H9 (cell line): ENCODE measurements around the gene KLRD1. TPM values are rescaled to one million over a fixed set of nuclear protein-coding genes. Genes with fewer than 3 reads are reported as not detected.

ENCODE experiments used
- DNase-seq: peaks from one replicate; pipeline ENCODE4 v3.0.0-alpha.2; 2017
- H2AFZ ChIP-seq: one replicate; pipeline ENCODE4 v1.6.1; 2013; ENCODE audit warnings: mild to moderate bottlenecking, low read length, control low read depth, moderate library complexity
- H2AK5ac ChIP-seq: 2 replicates; pipeline ENCODE4 v1.6.1; 2013; ENCODE audit warnings: low read length, control low read depth, mixed read lengths; ENCODE audit not compliant: insufficient read length
- H2BK120ac ChIP-seq: one replicate; pipeline ENCODE4 v1.6.1; 2013; ENCODE audit warnings: low read depth, mild to moderate bottlenecking, low read length, control low read depth, inconsistent platforms; ENCODE audit not compliant: poor library complexity, severe bottlenecking
- H2BK12ac ChIP-seq: 2 replicates; pipeline ENCODE4 v1.6.1; 2013; ENCODE audit warnings: low read length, control low read depth, mixed read lengths, low read depth; ENCODE audit not compliant: insufficient read length
- H2BK15ac ChIP-seq: 2 replicates; pipeline ENCODE4 v1.6.1; 2013; ENCODE audit warnings: low read depth, low read length, control low read depth
- H2BK20ac ChIP-seq: one replicate; pipeline ENCODE4 v1.6.1; 2013; ENCODE audit warnings: low read depth, mild to moderate bottlenecking, low read length, control low read depth, inconsistent platforms; ENCODE audit not compliant: poor library complexity, severe bottlenecking
- H2BK5ac ChIP-seq: 2 replicates; pipeline ENCODE4 v1.6.1; 2013; ENCODE audit warnings: low read length, control low read depth, mixed read lengths; ENCODE audit not compliant: insufficient read length
- H3K14ac ChIP-seq: 2 replicates; pipeline ENCODE4 v1.6.1; 2013; ENCODE audit warnings: low read length, control low read depth; ENCODE audit not compliant: insufficient read depth
- H3K18ac ChIP-seq: 2 replicates; pipeline ENCODE4 v1.6.1; 2013; ENCODE audit warnings: low read depth, mild to moderate bottlenecking, mixed read lengths, low read length, control low read depth; ENCODE audit not compliant: insufficient read length
- H3K23ac ChIP-seq: 2 replicates; pipeline ENCODE4 v1.6.1; 2013; ENCODE audit warnings: low read length, control low read depth, mixed read lengths, low read depth; ENCODE audit not compliant: insufficient read length
- H3K23me2 ChIP-seq: 2 replicates; pipeline ENCODE4 v1.6.1; 2013; ENCODE audit warnings: low read depth, mild to moderate bottlenecking, mixed read lengths, low read length, control low read depth; ENCODE audit not compliant: insufficient read length, poor library complexity, severe bottlenecking
- H3K27ac ChIP-seq: 2 replicates; pipeline ENCODE4 v1.5.1; 2013; ENCODE audit warnings: low read length, control low read depth, mixed read lengths, low read depth; ENCODE audit not compliant: insufficient read length
- H3K27me3 ChIP-seq: 2 replicates; pipeline ENCODE4 v1.6.1; 2013; ENCODE audit warnings: low read length, control low read depth, inconsistent platforms; ENCODE audit not compliant: insufficient read depth
- H3K4ac ChIP-seq: 2 replicates; pipeline ENCODE4 v1.6.1; 2013; ENCODE audit warnings: low read depth, mild to moderate bottlenecking, control low read depth, inconsistent platforms, low read length, moderate library complexity
- H3K4me1 ChIP-seq: 2 replicates; pipeline ENCODE4 v1.6.1; 2013; ENCODE audit warnings: low read length, control low read depth, inconsistent platforms; ENCODE audit not compliant: insufficient read depth
- H3K4me2 ChIP-seq: 2 replicates; pipeline ENCODE4 v1.6.1; 2013; ENCODE audit warnings: low read length, control low read depth, mixed read lengths; ENCODE audit not compliant: insufficient read length, insufficient read depth
- H3K56ac ChIP-seq: 2 replicates; pipeline ENCODE4 v1.6.1; 2013; ENCODE audit warnings: low read depth, mild to moderate bottlenecking, mixed read lengths, low read length, control low read depth; ENCODE audit not compliant: insufficient read length
- H3K79me1 ChIP-seq: 2 replicates; pipeline ENCODE4 v1.6.1; 2013; ENCODE audit warnings: low read depth, mild to moderate bottlenecking, moderate library complexity, low read length, control low read depth, inconsistent platforms; ENCODE audit not compliant: insufficient read depth, poor library complexity, severe bottlenecking
- H3K79me2 ChIP-seq: 2 replicates; pipeline ENCODE4 v1.6.1; 2013; ENCODE audit warnings: low read length, control low read depth, inconsistent platforms; ENCODE audit not compliant: insufficient read depth
- H3K9ac ChIP-seq: 2 replicates; pipeline ENCODE4 v1.6.1; 2013; ENCODE audit warnings: low read length, control low read depth, mixed read lengths; ENCODE audit not compliant: insufficient read length; ENCODE audit errors: extremely low read depth
- H3K9me3 ChIP-seq: one replicate; pipeline ENCODE4 v1.6.1; 2013; ENCODE audit warnings: low read depth, low read length, inconsistent platforms; ENCODE audit not compliant: control insufficient read depth
- H3T11ph ChIP-seq: one replicate; pipeline ENCODE4 v1.6.1; 2013; ENCODE audit warnings: mild to moderate bottlenecking, low read length, control low read depth, inconsistent platforms
- H4K20me1 ChIP-seq: one replicate; pipeline ENCODE4 v1.6.1; 2013; ENCODE audit not compliant: control insufficient read depth, insufficient read length, insufficient read depth
- H4K5ac ChIP-seq: 2 replicates; pipeline ENCODE4 v1.6.1; 2013; ENCODE audit warnings: low read depth, mild to moderate bottlenecking, mixed read lengths, low read length, control low read depth; ENCODE audit not compliant: insufficient read length
- H4K8ac ChIP-seq: replicated peaks from 2 replicates; pipeline ENCODE4 v1.6.1; 2013; ENCODE audit warnings: low read length, control low read depth, mixed read lengths, low read depth; ENCODE audit not compliant: insufficient read length
- H4K91ac ChIP-seq: 2 replicates; pipeline ENCODE4 v1.6.1; 2013; ENCODE audit warnings: low read depth, mild to moderate bottlenecking, moderate library complexity, mixed read lengths, low read length, control low read depth; ENCODE audit not compliant: insufficient read length
- H3K27ac Mint-ChIP-seq, 3 experiments: 2 replicates in 2 of 3; 3 replicates in 1 of 3; pipeline ENCODE4 v1.8.0; 2020 to 2021; ENCODE audit warnings: mixed read lengths in 3 of 3, mild to moderate bottlenecking in 1 of 3, moderate library complexity in 1 of 3
- H3K27me3 Mint-ChIP-seq: 2 replicates; pipeline ENCODE4 v1.8.0; 2021; ENCODE audit warnings: low read depth, mild to moderate bottlenecking, moderate library complexity, mixed read lengths
- H3K36me3 Mint-ChIP-seq, 3 experiments: 2 replicates in 2 of 3; 3 replicates in 1 of 3; pipeline ENCODE4 v1.8.0; 2020 to 2021; ENCODE audit warnings: low read depth in 3 of 3, mixed read lengths in 3 of 3; ENCODE audit not compliant: insufficient read depth in 1 of 3
- H3K4me1 Mint-ChIP-seq, 2 experiments: 2 replicates each; pipeline ENCODE4 v1.8.0; 2020; ENCODE audit warnings: mixed read lengths in 2 of 2
- H3K4me3 Mint-ChIP-seq, 2 experiments: 2 replicates in 1 of 2; 3 replicates in 1 of 2; pipeline ENCODE4 v1.8.0; 2020 to 2021; ENCODE audit warnings: mild to moderate bottlenecking in 2 of 2, mixed read lengths in 2 of 2, moderate library complexity in 1 of 2
- H3K9me3 Mint-ChIP-seq, 2 experiments: 2 replicates in 1 of 2; 3 replicates in 1 of 2; pipeline ENCODE4 v1.8.0; 2020; ENCODE audit warnings: mild to moderate bottlenecking in 2 of 2, mixed read lengths in 2 of 2, moderate library complexity in 1 of 2
- CTCF ChIP-seq: fragments of 200-600 bp; sonication (generic); conservative IDR thresholded peaks from 3 replicates; pipeline ENCODE4 v1.8.0; 2021; ENCODE audit warnings: antibody characterized with exemption, mild to moderate bottlenecking
- WGBS: extraction: QIAGEN DNeasy Blood & Tissue Kit; methylation state at CpG from one replicate; pipeline ENCODE4 v1.1.7; 2013; ENCODE audit warnings: missing lambda C conversion rate, low lambda C conversion rate, mixed read lengths; ENCODE audit not compliant: insufficient read length; ENCODE audit errors: extremely low coverage; 5-methylcytosine and 5-hydroxymethylcytosine counted together
- total RNA-seq: library from RNA; stranded (reverse); gene quantifications from 2 replicates; pipeline ENCODE4 v1.2.1, GENCODE V29; 2021

KLRD1 gene
- total RNA-seq, 1 experiment from 2014 or later, result not detected

DNA sequence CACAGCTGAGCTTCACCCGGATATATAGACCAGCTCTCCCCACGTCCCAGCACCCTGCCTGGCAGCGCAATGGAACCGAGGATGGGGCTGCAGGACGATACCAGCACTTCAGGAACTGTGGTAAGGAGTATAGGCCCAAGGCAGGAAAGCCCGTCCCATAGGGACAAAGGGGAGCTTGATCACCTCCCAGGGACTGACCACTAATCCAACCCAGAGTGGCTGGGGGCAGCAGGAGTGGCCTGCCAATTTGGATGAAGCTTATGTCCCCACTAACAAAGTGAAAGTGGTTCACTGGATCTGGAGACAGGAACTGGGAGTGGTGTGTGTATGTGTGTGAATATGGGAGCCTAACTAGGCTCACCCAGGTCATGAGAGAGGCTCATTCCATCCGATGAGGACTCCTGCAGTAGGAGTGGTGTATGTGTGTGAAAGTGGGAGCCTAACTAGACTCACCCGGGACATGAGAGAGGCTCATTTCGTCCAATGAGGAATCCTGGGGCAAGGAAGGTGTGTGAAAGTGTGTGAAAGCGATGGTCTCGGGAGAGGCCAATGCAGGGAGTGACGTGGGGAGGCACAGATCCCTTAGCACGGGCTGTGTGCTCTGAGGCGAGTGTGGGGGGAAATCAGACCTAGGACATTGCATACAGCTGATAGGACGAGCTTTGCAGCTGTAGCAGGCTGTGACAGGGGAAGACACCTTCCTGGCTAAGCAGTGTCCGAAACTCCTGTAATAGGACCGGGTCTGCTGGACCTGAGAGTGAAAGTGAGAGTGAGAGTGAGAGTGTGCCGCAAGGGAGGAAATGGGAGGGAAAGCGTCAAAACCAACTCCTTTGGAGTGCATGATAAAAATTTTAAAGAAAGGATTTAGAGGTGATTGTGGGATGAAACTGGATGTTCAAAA lies 56.5 kb downstream of the KLRD1 start:
- peak overlapping the region; percentile 20 for H3K9ac ChIP-seq
- no peak for DNase-seq

More for the DNA sequence above, 56.5 kb downstream of the KLRD1 start:
- Histone ChIP-seq H2AFZ (peak overlapping the region; percentile 14), H3K4me1 (peaks cover 15% of the 10 kb centered on the region; the same call in 1 of the 2 replicates), H3K27ac (peak overlapping the region; percentile 15), H2BK120ac (no peak overlapping the region), H3K4me2 (peak overlapping the region; percentile 99), H2AK5ac (no peak overlapping the region), H3K4ac (no peak overlapping the region), H4K8ac (no peak overlapping the region), H3K56ac (peak overlapping the region; percentile 9), H3K27me3 (no peaks in the 10 kb centered on the region), H3K14ac (peak overlapping the region; percentile 84), H4K91ac (peak overlapping the region; percentile 9), H2BK5ac (no peak overlapping the region), H2BK12ac (peak overlapping the region; percentile 72), H3K79me1 (no peaks in the 10 kb centered on the region), H3K9me3 (no peaks in the 10 kb centered on the region), H3K23ac (no peak overlapping the region), H2BK20ac (no peak overlapping the region), H3K79me2 (no peaks in the 10 kb centered on the region), H3K18ac (peak overlapping the region; percentile 82), H4K20me1 (no peaks in the 10 kb centered on the region), H4K5ac (peak overlapping the region; percentile 79), H3T11ph (no peak overlapping the region), H3K23me2 (peaks cover 12% of the 10 kb centered on the region), H2BK15ac (0 out of 2 replicates have a peak overlapping the region, but pooled peaks have one; percentile 25)
- no CpG with 5 or more reads among the region's 19 CpGs for WGBS
- Mint-ChIP-seq H3K9me3 (peaks cover 4 to 10% of the 10 kb centered on the region in 2 experiments; a peak in 3 of 5 replicates), H3K36me3 (peaks cover 3 to 14% (median 8%) of the 10 kb centered on the region in 3 experiments; a peak in 5 of 7 replicates), H3K27me3 (no peaks in the 10 kb centered on the region; the same call in 1 of the 2 replicates), H3K4me3 (no peak overlapping the region), H3K4me1 (peaks cover 20 to 37% of the 10 kb centered on the region in 2 experiments), H3K27ac (no peak overlapping the region)
- TF ChIP-seq CTCF, result no peak
